H9 (cell line): ENCODE data around the gene OR4K1. TPM values are rescaled to one million over a fixed set of nuclear protein-coding genes. Genes with fewer than 3 reads are reported as not detected.

Experiments used
- DNase-seq: peaks from one replicate; pipeline ENCODE4 v3.0.0-alpha.2; 2017
- H2AFZ ChIP-seq: one replicate; pipeline ENCODE4 v1.6.1; 2013; ENCODE audit warnings: mild to moderate bottlenecking, low read length, control low read depth, moderate library complexity
- H2AK5ac ChIP-seq: 2 replicates; pipeline ENCODE4 v1.6.1; 2013; ENCODE audit warnings: low read length, control low read depth, mixed read lengths; ENCODE audit not compliant: insufficient read length
- H2BK120ac ChIP-seq: one replicate; pipeline ENCODE4 v1.6.1; 2013; ENCODE audit warnings: low read depth, mild to moderate bottlenecking, low read length, control low read depth, inconsistent platforms; ENCODE audit not compliant: poor library complexity, severe bottlenecking
- H2BK12ac ChIP-seq: 2 replicates; pipeline ENCODE4 v1.6.1; 2013; ENCODE audit warnings: low read length, control low read depth, mixed read lengths, low read depth; ENCODE audit not compliant: insufficient read length
- H2BK15ac ChIP-seq: 2 replicates; pipeline ENCODE4 v1.6.1; 2013; ENCODE audit warnings: low read depth, low read length, control low read depth
- H2BK20ac ChIP-seq: one replicate; pipeline ENCODE4 v1.6.1; 2013; ENCODE audit warnings: low read depth, mild to moderate bottlenecking, low read length, control low read depth, inconsistent platforms; ENCODE audit not compliant: poor library complexity, severe bottlenecking
- H2BK5ac ChIP-seq: 2 replicates; pipeline ENCODE4 v1.6.1; 2013; ENCODE audit warnings: low read length, control low read depth, mixed read lengths; ENCODE audit not compliant: insufficient read length
- H3K14ac ChIP-seq: 2 replicates; pipeline ENCODE4 v1.6.1; 2013; ENCODE audit warnings: low read length, control low read depth; ENCODE audit not compliant: insufficient read depth
- H3K18ac ChIP-seq: 2 replicates; pipeline ENCODE4 v1.6.1; 2013; ENCODE audit warnings: low read depth, mild to moderate bottlenecking, mixed read lengths, low read length, control low read depth; ENCODE audit not compliant: insufficient read length
- H3K23ac ChIP-seq: 2 replicates; pipeline ENCODE4 v1.6.1; 2013; ENCODE audit warnings: low read length, control low read depth, mixed read lengths, low read depth; ENCODE audit not compliant: insufficient read length
- H3K23me2 ChIP-seq: 2 replicates; pipeline ENCODE4 v1.6.1; 2013; ENCODE audit warnings: low read depth, mild to moderate bottlenecking, mixed read lengths, low read length, control low read depth; ENCODE audit not compliant: insufficient read length, poor library complexity, severe bottlenecking
- H3K27ac ChIP-seq: 2 replicates; pipeline ENCODE4 v1.5.1; 2013; ENCODE audit warnings: low read length, control low read depth, mixed read lengths, low read depth; ENCODE audit not compliant: insufficient read length
- H3K27me3 ChIP-seq: 2 replicates; pipeline ENCODE4 v1.6.1; 2013; ENCODE audit warnings: low read length, control low read depth, inconsistent platforms; ENCODE audit not compliant: insufficient read depth
- H3K4ac ChIP-seq: 2 replicates; pipeline ENCODE4 v1.6.1; 2013; ENCODE audit warnings: low read depth, mild to moderate bottlenecking, control low read depth, inconsistent platforms, low read length, moderate library complexity
- H3K4me1 ChIP-seq: 2 replicates; pipeline ENCODE4 v1.6.1; 2013; ENCODE audit warnings: low read length, control low read depth, inconsistent platforms; ENCODE audit not compliant: insufficient read depth
- H3K4me2 ChIP-seq: 2 replicates; pipeline ENCODE4 v1.6.1; 2013; ENCODE audit warnings: low read length, control low read depth, mixed read lengths; ENCODE audit not compliant: insufficient read length, insufficient read depth
- H3K56ac ChIP-seq: 2 replicates; pipeline ENCODE4 v1.6.1; 2013; ENCODE audit warnings: low read depth, mild to moderate bottlenecking, mixed read lengths, low read length, control low read depth; ENCODE audit not compliant: insufficient read length
- H3K79me1 ChIP-seq: 2 replicates; pipeline ENCODE4 v1.6.1; 2013; ENCODE audit warnings: low read depth, mild to moderate bottlenecking, moderate library complexity, low read length, control low read depth, inconsistent platforms; ENCODE audit not compliant: insufficient read depth, poor library complexity, severe bottlenecking
- H3K79me2 ChIP-seq: 2 replicates; pipeline ENCODE4 v1.6.1; 2013; ENCODE audit warnings: low read length, control low read depth, inconsistent platforms; ENCODE audit not compliant: insufficient read depth
- H3K9ac ChIP-seq: 2 replicates; pipeline ENCODE4 v1.6.1; 2013; ENCODE audit warnings: low read length, control low read depth, mixed read lengths; ENCODE audit not compliant: insufficient read length; ENCODE audit errors: extremely low read depth
- H3K9me3 ChIP-seq: one replicate; pipeline ENCODE4 v1.6.1; 2013; ENCODE audit warnings: low read depth, low read length, inconsistent platforms; ENCODE audit not compliant: control insufficient read depth
- H3T11ph ChIP-seq: one replicate; pipeline ENCODE4 v1.6.1; 2013; ENCODE audit warnings: mild to moderate bottlenecking, low read length, control low read depth, inconsistent platforms
- H4K20me1 ChIP-seq: one replicate; pipeline ENCODE4 v1.6.1; 2013; ENCODE audit not compliant: control insufficient read depth, insufficient read length, insufficient read depth
- H4K5ac ChIP-seq: 2 replicates; pipeline ENCODE4 v1.6.1; 2013; ENCODE audit warnings: low read depth, mild to moderate bottlenecking, mixed read lengths, low read length, control low read depth; ENCODE audit not compliant: insufficient read length
- H4K8ac ChIP-seq: replicated peaks from 2 replicates; pipeline ENCODE4 v1.6.1; 2013; ENCODE audit warnings: low read length, control low read depth, mixed read lengths, low read depth; ENCODE audit not compliant: insufficient read length
- H4K91ac ChIP-seq: 2 replicates; pipeline ENCODE4 v1.6.1; 2013; ENCODE audit warnings: low read depth, mild to moderate bottlenecking, moderate library complexity, mixed read lengths, low read length, control low read depth; ENCODE audit not compliant: insufficient read length
- H3K27ac Mint-ChIP-seq, 3 experiments: 2 replicates in 2 of 3; 3 replicates in 1 of 3; pipeline ENCODE4 v1.8.0; 2020 to 2021; ENCODE audit warnings: mixed read lengths in 3 of 3, mild to moderate bottlenecking in 1 of 3, moderate library complexity in 1 of 3
- H3K27me3 Mint-ChIP-seq: 2 replicates; pipeline ENCODE4 v1.8.0; 2021; ENCODE audit warnings: low read depth, mild to moderate bottlenecking, moderate library complexity, mixed read lengths
- H3K36me3 Mint-ChIP-seq, 3 experiments: 2 replicates in 2 of 3; 3 replicates in 1 of 3; pipeline ENCODE4 v1.8.0; 2020 to 2021; ENCODE audit warnings: low read depth in 3 of 3, mixed read lengths in 3 of 3; ENCODE audit not compliant: insufficient read depth in 1 of 3
- H3K4me1 Mint-ChIP-seq, 2 experiments: 2 replicates each; pipeline ENCODE4 v1.8.0; 2020; ENCODE audit warnings: mixed read lengths in 2 of 2
- H3K4me3 Mint-ChIP-seq, 2 experiments: 2 replicates in 1 of 2; 3 replicates in 1 of 2; pipeline ENCODE4 v1.8.0; 2020 to 2021; ENCODE audit warnings: mild to moderate bottlenecking in 2 of 2, mixed read lengths in 2 of 2, moderate library complexity in 1 of 2
- H3K9me3 Mint-ChIP-seq, 2 experiments: 2 replicates in 1 of 2; 3 replicates in 1 of 2; pipeline ENCODE4 v1.8.0; 2020; ENCODE audit warnings: mild to moderate bottlenecking in 2 of 2, mixed read lengths in 2 of 2, moderate library complexity in 1 of 2
- WGBS: extraction: QIAGEN DNeasy Blood & Tissue Kit; methylation state at CpG from one replicate; pipeline ENCODE4 v1.1.7; 2013; ENCODE audit warnings: missing lambda C conversion rate, low lambda C conversion rate, mixed read lengths; ENCODE audit not compliant: insufficient read length; ENCODE audit errors: extremely low coverage; 5-methylcytosine and 5-hydroxymethylcytosine counted together
- total RNA-seq: library from RNA; stranded (reverse); gene quantifications from 2 replicates; pipeline ENCODE4 v1.2.1, GENCODE V29; 2021
- TF ChIP-seq, protein P1 (sequence below): fragments of 200-600 bp; sonication (generic); conservative IDR thresholded peaks from 3 replicates; pipeline ENCODE4 v1.8.0; 2021; ENCODE audit warnings: antibody characterized with exemption, mild to moderate bottlenecking

Gene OR4K1
- total RNA-seq, 1 experiment from 2014 or later: not detected

- H3K4ac ChIP-seq: no peak overlapping the region
- no peak overlapping the region for H2AK5ac ChIP-seq
- no peak overlapping the region for H4K5ac ChIP-seq
- H3K27ac Mint-ChIP-seq: no peak overlapping the region
- no peak overlapping the region for H3K56ac ChIP-seq
- no peak for DNase-seq
- H3K4me1 Mint-ChIP-seq: no peaks in the 10 kb centered on the region
- H3K9ac ChIP-seq: no peak overlapping the region
- H3T11ph ChIP-seq: no peak overlapping the region
- no peak overlapping the region for H3K18ac ChIP-seq
- no peak overlapping the region for H2BK12ac ChIP-seq
- no peaks in the 10 kb centered on the region for H3K4me1 ChIP-seq
- no peak overlapping the region for H3K4me3 Mint-ChIP-seq
- no peaks in the 10 kb centered on the region for H4K20me1 ChIP-seq
- H3K27ac ChIP-seq: no peak overlapping the region
- H4K8ac ChIP-seq: no peak overlapping the region
- H3K9me3 ChIP-seq: peaks cover 84% of the 10 kb centered on the region
- no peak overlapping the region for H2BK120ac ChIP-seq
- peaks cover 2% of the 10 kb centered on the region; the same call in 1 of the 2 replicates for H3K27me3 ChIP-seq
- H4K91ac ChIP-seq: no peak overlapping the region
- no peak overlapping the region for H2AFZ ChIP-seq
- no peak overlapping the region for H2BK20ac ChIP-seq
- TF ChIP-seq, protein P1, sequence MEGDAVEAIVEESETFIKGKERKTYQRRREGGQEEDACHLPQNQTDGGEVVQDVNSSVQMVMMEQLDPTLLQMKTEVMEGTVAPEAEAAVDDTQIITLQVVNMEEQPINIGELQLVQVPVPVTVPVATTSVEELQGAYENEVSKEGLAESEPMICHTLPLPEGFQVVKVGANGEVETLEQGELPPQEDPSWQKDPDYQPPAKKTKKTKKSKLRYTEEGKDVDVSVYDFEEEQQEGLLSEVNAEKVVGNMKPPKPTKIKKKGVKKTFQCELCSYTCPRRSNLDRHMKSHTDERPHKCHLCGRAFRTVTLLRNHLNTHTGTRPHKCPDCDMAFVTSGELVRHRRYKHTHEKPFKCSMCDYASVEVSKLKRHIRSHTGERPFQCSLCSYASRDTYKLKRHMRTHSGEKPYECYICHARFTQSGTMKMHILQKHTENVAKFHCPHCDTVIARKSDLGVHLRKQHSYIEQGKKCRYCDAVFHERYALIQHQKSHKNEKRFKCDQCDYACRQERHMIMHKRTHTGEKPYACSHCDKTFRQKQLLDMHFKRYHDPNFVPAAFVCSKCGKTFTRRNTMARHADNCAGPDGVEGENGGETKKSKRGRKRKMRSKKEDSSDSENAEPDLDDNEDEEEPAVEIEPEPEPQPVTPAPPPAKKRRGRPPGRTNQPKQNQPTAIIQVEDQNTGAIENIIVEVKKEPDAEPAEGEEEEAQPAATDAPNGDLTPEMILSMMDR: no peak
- H3K79me1 ChIP-seq: no peaks in the 10 kb centered on the region
- peaks cover 0 to 11% (median 6%) of the 10 kb centered on the region in 3 experiments; a peak in 5 of 7 replicates for H3K36me3 Mint-ChIP-seq
- peaks cover 19 to 20% of the 10 kb centered on the region in 2 experiments for H3K9me3 Mint-ChIP-seq
- H2BK5ac ChIP-seq: no peak overlapping the region
- H3K79me2 ChIP-seq: no peaks in the 10 kb centered on the region
- H3K23ac ChIP-seq: no peak overlapping the region
- no peak overlapping the region for H3K14ac ChIP-seq
- H2BK15ac ChIP-seq: no peak overlapping the region
- H3K23me2 ChIP-seq: no peaks in the 10 kb centered on the region
- no peaks in the 10 kb centered on the region; the same call in 1 of the 2 replicates for H3K27me3 Mint-ChIP-seq
- no peak overlapping the region for H3K4me2 ChIP-seq
- no CpG with 5 or more reads among the region's 1 CpG for WGBS
Observed at GRCh38 chr14:19917955-19918518, 12.7 kb upstream of the OR4K1 start.
